AG04449 (cell line): ENCODE results near the gene CACNA1B.

Experiments
- CTCF ChIA-PET: fragments of 350-600 bp; formaldehyde crosslinking; extraction: SDS; loops from one replicate; lab custom pipeline; 2021; ENCODE audit warnings: antibody characterized with exemption; lab: Yijun Ruan, JAX
- POLR2A ChIA-PET: fragments of 400-600, 350-600 bp; formaldehyde crosslinking; extraction: SDS; loops from one replicate; lab custom pipeline; 2020; ENCODE audit warnings: antibody characterized with exemption, inconsistent platforms; lab: Yijun Ruan, JAX
- DNase-seq: peaks from one replicate; pipeline ENCODE4 v3.0.0-alpha.2; 2010; ENCODE audit warnings: low read depth, low spot score
- H3K4me3 ChIP-seq: 2 replicates; pipeline ENCODE4 v1.5.1; 2011; ENCODE audit warnings: low read depth, mild to moderate bottlenecking, control low read depth, low read length
- TF ChIP-seq, protein P1 (sequence below): IDR thresholded peaks from one replicate; pipeline ENCODE4 v1.5.1; 2011; ENCODE audit warnings: mild to moderate bottlenecking, moderate library complexity, low read length, control low read depth, inconsistent platforms; ENCODE audit not compliant: insufficient read depth; ENCODE audit errors: missing control alignments

The CACNA1B gene

GRCh38 chr9:137833721-137834613 is 43.6 kb upstream of the CACNA1B start:
- CTCF ChIA-PET: no interaction called here

DNA sequence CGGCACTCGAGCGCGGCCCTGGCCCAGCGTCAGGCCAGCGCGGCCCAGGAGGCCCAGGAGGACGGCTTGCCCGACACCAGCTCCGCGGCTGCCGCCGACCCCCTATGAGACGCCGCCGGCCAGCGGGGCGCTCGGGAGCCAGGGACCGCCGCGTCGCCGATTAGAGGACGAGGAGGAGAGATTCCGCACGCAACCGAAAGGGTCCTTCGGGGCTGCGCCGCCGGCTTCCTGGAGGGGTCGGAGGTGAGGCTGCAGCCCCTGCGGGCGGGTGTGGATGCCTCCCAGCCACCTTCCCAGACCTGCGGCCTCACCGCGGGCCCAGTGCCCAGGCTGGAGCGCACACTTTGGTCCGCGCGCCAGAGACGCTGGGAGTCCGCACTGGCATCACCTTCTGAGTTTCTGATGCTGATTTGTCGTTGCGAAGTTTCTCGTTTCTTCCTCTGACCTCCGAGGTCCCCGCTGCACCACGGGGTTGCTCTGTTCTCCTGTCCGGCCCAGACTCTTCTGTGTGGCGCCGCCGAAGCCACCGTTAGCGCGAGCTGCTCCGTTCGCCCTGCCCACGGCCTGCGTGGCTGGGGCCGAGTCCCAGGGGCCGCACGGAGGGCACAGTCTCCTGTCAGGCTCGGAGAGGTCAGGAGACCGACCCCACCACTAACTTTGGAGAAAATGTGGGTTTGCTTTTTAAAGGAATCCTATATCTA is 42.6 kb upstream of the CACNA1B start:
- no peak overlapping the region for H3K4me3 ChIP-seq
- ChIA-PET POLR2A (no interaction called here), CTCF (no interaction called here)
- DNase-seq: no peak
- TF ChIP-seq, protein P1, sequence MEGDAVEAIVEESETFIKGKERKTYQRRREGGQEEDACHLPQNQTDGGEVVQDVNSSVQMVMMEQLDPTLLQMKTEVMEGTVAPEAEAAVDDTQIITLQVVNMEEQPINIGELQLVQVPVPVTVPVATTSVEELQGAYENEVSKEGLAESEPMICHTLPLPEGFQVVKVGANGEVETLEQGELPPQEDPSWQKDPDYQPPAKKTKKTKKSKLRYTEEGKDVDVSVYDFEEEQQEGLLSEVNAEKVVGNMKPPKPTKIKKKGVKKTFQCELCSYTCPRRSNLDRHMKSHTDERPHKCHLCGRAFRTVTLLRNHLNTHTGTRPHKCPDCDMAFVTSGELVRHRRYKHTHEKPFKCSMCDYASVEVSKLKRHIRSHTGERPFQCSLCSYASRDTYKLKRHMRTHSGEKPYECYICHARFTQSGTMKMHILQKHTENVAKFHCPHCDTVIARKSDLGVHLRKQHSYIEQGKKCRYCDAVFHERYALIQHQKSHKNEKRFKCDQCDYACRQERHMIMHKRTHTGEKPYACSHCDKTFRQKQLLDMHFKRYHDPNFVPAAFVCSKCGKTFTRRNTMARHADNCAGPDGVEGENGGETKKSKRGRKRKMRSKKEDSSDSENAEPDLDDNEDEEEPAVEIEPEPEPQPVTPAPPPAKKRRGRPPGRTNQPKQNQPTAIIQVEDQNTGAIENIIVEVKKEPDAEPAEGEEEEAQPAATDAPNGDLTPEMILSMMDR: no peak

More at GRCh38 chr9:137833721-137834613, 43.6 kb upstream of the CACNA1B start:
- H3K4me3 ChIP-seq: no peak overlapping the region
- POLR2A ChIA-PET: no interaction called here
- TF ChIP-seq, protein P1: no peak
- DNase-seq: no peak

DNA sequence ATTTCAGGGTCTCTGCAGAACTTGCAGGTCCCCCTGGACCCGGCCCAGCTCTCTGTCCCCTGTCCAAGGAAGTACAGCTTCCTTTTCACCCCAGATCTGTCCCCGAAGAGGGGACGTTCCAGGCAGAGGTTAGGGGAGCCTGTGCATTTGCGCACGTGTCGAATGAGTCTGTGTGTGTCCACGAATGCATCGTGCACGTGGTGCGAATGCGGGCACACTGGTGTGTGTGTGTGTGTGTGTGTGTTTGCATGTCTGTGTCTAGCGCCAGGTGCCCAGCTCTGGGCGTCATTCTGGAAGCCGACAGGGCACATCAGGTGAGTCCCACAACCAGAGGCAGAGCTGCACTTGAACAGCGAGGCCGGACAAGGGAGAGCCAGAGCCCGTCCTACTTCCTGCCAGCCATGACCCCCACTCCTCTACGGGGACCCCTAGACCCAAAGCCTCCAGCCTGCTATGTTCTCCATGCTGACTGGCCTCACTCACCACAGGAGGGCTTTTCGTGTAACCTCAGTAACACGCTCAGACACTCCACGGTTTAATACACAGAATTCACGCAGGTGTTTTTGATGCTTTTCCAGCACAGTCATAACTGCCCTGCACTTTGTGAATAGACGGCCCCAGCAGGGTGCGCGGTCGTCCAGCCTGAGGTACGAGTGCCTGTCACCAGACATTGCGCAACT is 41.3 kb upstream of the CACNA1B start:
- ChIA-PET POLR2A (no interaction called here), CTCF (no interaction called here)
- no peak overlapping the region for H3K4me3 ChIP-seq
- TF ChIP-seq, protein P1: no peak
- no peak for DNase-seq

- ChIA-PET POLR2A (no interaction called here), CTCF (no interaction called here)
- H3K4me3 ChIP-seq: no peak overlapping the region
- TF ChIP-seq, protein P1: no peak
- DNase-seq: no peak
Observed at GRCh38 chr9:137836831-137837241, 40.7 kb upstream of the CACNA1B start.

- DNase-seq: no peak
- TF ChIP-seq, protein P1: no peak
- CTCF ChIA-PET: no interaction called here
- POLR2A ChIA-PET: no interaction called here
- H3K4me3 ChIP-seq: no peak overlapping the region
Observed at GRCh38 chr9:137837345-137838278, 40.0 kb upstream of the CACNA1B start.
